ENCODE data around the gene SORBS2. TPM values are rescaled to one million over a fixed set of nuclear protein-coding genes. Genes with fewer than 3 reads are reported as not detected.

The SORBS2 gene
- total and polyA plus RNA-seq, 2 of the 8 experiments (the other 6 are each of a cell fraction or from before 2014, with no cell fraction given) = 73.0 to 87.1 TPM

GRCh38 chr4:185637163-185637875 is 174.7 kb downstream of the SORBS2 start (continued):
- TF ChIP-seq ZNF274 (IDR thresholded peaks at IDR 0.05; ENCODE audit: borderline replicate concordance, extremely low read depth, low read length) (no peak), PHF8 (conservative IDR thresholded peaks at IDR 0.05; ENCODE audit: low read depth, low read length) (no peak), RNF2 (IDR thresholded peaks at IDR 0.05; ENCODE audit: borderline replicate concordance, low read depth, low read length, missing control alignments, poor library complexity, severe bottlenecking) (no peak), EP300 (IDR thresholded peaks at IDR 0.05; ENCODE audit: borderline replicate concordance in 1 of 2, low read depth in 2 of 2, low read length in 2 of 2) (no peak), SIN3A (conservative IDR thresholded peaks at IDR 0.05 in 1 of 2, IDR thresholded peaks at IDR 0.05 in 1 of 2; ENCODE audit: low read depth in 1 of 2, low read length in 2 of 2) (no peak), CTCF (IDR thresholded peaks at IDR 0.05; ENCODE audit: control extremely low read depth in 1 of 3, insufficient read depth in 1 of 3, low read depth in 1 of 3, low read length in 3 of 3) (no peak)
